ENCODE data around the gene RAPGEF1.

DNA sequence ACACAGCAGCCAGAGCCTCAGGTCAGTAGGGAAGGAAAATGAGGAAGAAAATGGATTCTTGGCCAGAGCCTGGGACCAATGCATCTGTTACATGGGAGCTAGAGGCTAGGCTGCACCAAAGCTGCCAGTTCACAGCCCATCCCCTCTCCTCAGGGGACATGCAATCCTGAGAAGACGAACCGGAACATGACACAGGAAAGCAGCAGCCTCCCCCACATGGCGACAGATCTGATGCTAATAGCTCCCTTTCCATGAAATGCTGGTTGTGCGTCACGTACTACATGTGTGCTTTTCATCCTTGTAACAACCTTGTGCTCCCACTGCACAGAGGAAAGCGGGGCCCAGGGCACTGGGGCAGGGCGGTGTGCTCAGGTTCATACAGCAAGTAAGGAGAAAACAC lies 127.0 kb downstream of the RAPGEF1 start:
- TF ChIP-seq EZH2 (IDR thresholded peaks at IDR 0.05; ENCODE audit: borderline replicate concordance), result no peak
- TF ChIP-seq, protein P1, sequence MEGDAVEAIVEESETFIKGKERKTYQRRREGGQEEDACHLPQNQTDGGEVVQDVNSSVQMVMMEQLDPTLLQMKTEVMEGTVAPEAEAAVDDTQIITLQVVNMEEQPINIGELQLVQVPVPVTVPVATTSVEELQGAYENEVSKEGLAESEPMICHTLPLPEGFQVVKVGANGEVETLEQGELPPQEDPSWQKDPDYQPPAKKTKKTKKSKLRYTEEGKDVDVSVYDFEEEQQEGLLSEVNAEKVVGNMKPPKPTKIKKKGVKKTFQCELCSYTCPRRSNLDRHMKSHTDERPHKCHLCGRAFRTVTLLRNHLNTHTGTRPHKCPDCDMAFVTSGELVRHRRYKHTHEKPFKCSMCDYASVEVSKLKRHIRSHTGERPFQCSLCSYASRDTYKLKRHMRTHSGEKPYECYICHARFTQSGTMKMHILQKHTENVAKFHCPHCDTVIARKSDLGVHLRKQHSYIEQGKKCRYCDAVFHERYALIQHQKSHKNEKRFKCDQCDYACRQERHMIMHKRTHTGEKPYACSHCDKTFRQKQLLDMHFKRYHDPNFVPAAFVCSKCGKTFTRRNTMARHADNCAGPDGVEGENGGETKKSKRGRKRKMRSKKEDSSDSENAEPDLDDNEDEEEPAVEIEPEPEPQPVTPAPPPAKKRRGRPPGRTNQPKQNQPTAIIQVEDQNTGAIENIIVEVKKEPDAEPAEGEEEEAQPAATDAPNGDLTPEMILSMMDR (IDR thresholded peaks at IDR 0.05; ENCODE audit: poor library complexity), result no peak

Measured in hepatocyte (in vitro differentiated cells).